Measurements from ENCODE around the gene CCDC27.

The CCDC27 gene

GRCh38 chr1:3730543-3731247 lies 21.6 kb upstream of the CCDC27 start:
- DNase-seq (ENCODE audit: low read depth in 1 of 2, low spot score in 1 of 2): no peak
- H3K27ac ChIP-seq (replicated peaks): no peak overlapping the region
- H3K4me3 ChIP-seq (replicated peaks; ENCODE audit: insufficient read depth, low read length): no peak overlapping the region
- TF ChIP-seq POLR2AphosphoS5 (IDR thresholded peaks at IDR 0.05; ENCODE audit: low read depth) (no peak), SPI1 (IDR thresholded peaks at IDR 0.05; ENCODE audit: borderline replicate concordance, low read depth) (no peak), GABPA (IDR thresholded peaks at IDR 0.05; ENCODE audit: low read depth) (no peak), REST (IDR thresholded peaks at IDR 0.05; ENCODE audit: insufficient replicate concordance, low read depth) (no peak), CTCF (IDR thresholded peaks at IDR 0.05; ENCODE audit: insufficient read depth, low read length) (no peak)
- H3K27me3 ChIP-seq (ENCODE audit: insufficient read depth, poor library complexity, severe bottlenecking): peaks cover 18% of the 10 kb centered on the region

GRCh38 chr1:3731583-3732433 lies 20.4 kb upstream of the CCDC27 start:
- Histone ChIP-seq H3K27ac (replicated peaks) (no peak overlapping the region), H3K27me3 (ENCODE audit: insufficient read depth, poor library complexity, severe bottlenecking) (peaks cover 18% of the 10 kb centered on the region), H3K4me3 (replicated peaks; ENCODE audit: insufficient read depth, low read length) (no peak overlapping the region)
- TF ChIP-seq REST (IDR thresholded peaks at IDR 0.05; ENCODE audit: insufficient replicate concordance, low read depth): no peak
- no peak for TF ChIP-seq GABPA (IDR thresholded peaks at IDR 0.05; ENCODE audit: low read depth)
- no peak for TF ChIP-seq CTCF (IDR thresholded peaks at IDR 0.05; ENCODE audit: insufficient read depth, low read length)
- TF ChIP-seq POLR2AphosphoS5 (IDR thresholded peaks at IDR 0.05; ENCODE audit: low read depth): no peak
- no peak for TF ChIP-seq SPI1 (IDR thresholded peaks at IDR 0.05; ENCODE audit: borderline replicate concordance, low read depth)
- DNase-seq (ENCODE audit: low read depth in 1 of 2, low spot score in 1 of 2): no peak

GRCh38 chr1:3732434-3733093 lies 19.7 kb upstream of the CCDC27 start:
- no peak for TF ChIP-seq REST (IDR thresholded peaks at IDR 0.05; ENCODE audit: insufficient replicate concordance, low read depth)
- no peak for TF ChIP-seq SPI1 (IDR thresholded peaks at IDR 0.05; ENCODE audit: borderline replicate concordance, low read depth)
- TF ChIP-seq CTCF (IDR thresholded peaks at IDR 0.05; ENCODE audit: insufficient read depth, low read length): no peak
- no peak for TF ChIP-seq GABPA (IDR thresholded peaks at IDR 0.05; ENCODE audit: low read depth)
- Histone ChIP-seq H3K27ac (replicated peaks) (no peak overlapping the region), H3K27me3 (ENCODE audit: insufficient read depth, poor library complexity, severe bottlenecking) (peaks cover 18% of the 10 kb centered on the region), H3K4me3 (replicated peaks; ENCODE audit: insufficient read depth, low read length) (no peak overlapping the region)
- no peak for DNase-seq (ENCODE audit: low read depth in 1 of 2, low spot score in 1 of 2)

Data from HL-60 (cell line).